Measurements from ENCODE around the gene IL4I1.
A peak's percentile ranks its signal among the peaks of the same experiment; 100 is the strongest.

Gene IL4I1

DNA sequence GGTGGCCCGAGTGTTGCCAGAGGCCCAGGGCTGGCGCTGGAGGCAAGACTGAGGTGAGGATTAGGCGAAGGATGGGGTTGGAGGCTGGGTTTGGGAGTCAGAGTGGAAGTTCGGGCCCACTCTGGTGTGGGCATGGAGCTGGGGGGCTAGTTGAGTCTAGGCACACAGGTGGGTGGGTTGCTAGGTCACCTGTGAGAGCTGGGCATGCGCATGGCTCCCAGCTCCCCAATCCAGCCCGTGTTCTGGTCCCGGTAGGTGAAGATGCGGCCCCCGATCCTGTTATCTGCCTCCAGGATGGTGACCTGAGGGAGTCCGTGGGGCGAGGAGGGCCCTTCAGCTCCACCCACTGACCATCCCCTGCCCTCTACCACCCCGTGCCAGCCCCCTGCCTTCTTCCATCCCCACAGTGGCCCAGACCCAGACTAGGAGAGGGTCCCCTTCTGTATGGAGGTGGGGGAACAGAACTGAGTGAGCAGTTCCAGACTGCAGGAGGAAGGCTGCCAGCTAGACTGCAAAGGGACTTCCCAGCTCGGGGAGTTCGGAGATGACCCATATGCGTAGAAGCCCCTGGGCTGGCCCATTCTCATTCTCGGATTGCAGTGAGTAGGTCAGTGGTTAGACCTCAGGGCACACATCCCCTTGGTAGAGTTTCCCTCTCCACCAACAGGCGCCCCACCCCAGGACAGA lies 1.7 kb downstream of the IL4I1 start:
- peak; percentile 30 to 69 (median 54) for DNase-seq

DNA sequence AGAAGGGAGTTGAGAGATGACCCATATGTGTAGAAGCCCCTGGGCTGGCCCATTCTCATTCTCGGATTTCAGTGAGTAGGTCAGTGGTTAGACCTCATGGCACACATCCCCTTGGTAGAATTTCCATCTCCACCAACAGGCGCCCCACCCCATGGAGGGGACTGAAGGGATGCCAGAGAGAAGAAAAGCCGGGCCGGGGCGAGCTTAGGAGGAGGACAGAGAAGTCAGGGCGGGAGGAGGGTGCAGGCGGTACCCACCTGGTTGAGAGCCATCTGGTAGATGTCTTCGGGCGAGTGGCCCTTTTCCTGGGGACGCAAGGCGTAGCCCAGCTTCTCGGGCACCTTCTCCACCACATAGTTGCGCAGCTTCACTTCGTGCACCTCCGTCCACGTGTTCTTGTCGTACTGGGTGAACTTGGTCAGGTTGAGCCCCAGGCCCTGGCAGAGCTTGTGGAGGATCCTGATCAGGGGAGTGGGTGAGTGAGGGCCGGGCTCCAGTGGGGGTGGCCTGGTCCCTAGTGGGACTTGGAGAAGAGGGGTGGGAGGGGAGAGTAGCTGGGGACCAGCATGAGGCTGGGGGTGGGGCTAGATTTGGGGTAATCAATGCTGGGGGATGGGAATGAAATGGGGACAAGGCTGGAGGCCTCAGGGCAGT lies 2.5 kb downstream of the IL4I1 start:
- DNase-seq = no peak

DNA sequence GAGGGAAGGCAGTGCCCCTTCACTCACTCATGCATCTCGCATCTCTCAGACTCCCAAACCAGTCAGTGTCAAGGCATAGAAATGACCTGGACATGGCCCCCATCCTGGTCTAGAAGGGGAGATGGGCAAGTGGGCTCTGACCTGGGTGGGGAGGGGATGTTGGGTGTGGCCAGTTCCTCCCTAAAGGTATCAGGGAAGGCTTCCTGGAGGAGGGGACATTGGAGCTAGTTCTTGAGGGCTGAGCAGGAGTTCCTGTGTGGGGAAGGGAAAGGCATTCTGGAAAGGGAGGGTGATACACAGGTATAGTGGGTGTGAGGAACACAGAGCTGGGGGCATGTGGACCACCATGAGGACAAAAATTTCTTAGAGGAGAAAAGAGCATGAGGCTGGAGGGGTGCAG lies 4.0 kb downstream of the IL4I1 start:
- DNase-seq = no peak

GRCh38 chr19:49891393-49891792 lies 5.3 kb downstream of the IL4I1 start:
- no peak for DNase-seq

- DNase-seq = peak in 1 of 4 experiments; percentile 28
Measured at GRCh38 chr19:49890349-49891311, 6.1 kb downstream of the IL4I1 start.

GRCh38 chr19:49889687-49890348 lies 6.9 kb downstream of the IL4I1 start:
- peak; percentile 79 to 91 (median 84) for DNase-seq

DNA sequence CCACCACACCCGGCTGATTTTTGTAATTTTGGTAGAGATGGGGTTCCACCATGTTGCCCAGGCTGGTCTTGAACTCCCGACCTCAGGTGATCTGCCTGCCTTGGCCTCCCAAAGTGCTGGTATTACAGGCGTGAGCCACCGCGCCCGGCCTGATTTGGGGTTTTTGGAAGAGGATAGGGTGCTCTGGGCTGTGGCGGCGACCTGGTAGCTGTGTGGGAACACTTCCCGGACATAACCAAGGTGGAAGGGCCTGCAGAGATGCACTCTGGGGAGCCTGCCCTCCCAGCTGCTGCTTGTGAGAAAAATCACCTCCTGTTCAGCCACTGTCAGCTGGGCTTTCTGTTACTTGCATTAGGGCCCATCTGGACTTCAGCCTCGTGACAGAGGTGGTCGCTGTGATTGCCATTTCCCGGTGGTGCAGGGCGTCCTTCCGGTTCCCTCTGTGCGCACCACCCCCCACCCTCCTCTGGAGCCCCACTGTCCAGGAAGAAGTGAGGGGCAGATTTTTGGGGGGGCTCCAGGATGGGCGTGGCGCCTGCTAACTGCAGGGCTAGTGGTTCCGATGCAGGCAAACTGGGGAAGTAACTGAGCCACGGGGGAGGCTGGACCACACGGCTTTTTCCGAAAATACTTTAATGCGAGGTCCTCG lies 7.5 kb downstream of the IL4I1 start:
- no peak for DNase-seq

GRCh38 chr19:49888510-49888824 lies 8.2 kb downstream of the IL4I1 start:
- no peak for DNase-seq

DNA sequence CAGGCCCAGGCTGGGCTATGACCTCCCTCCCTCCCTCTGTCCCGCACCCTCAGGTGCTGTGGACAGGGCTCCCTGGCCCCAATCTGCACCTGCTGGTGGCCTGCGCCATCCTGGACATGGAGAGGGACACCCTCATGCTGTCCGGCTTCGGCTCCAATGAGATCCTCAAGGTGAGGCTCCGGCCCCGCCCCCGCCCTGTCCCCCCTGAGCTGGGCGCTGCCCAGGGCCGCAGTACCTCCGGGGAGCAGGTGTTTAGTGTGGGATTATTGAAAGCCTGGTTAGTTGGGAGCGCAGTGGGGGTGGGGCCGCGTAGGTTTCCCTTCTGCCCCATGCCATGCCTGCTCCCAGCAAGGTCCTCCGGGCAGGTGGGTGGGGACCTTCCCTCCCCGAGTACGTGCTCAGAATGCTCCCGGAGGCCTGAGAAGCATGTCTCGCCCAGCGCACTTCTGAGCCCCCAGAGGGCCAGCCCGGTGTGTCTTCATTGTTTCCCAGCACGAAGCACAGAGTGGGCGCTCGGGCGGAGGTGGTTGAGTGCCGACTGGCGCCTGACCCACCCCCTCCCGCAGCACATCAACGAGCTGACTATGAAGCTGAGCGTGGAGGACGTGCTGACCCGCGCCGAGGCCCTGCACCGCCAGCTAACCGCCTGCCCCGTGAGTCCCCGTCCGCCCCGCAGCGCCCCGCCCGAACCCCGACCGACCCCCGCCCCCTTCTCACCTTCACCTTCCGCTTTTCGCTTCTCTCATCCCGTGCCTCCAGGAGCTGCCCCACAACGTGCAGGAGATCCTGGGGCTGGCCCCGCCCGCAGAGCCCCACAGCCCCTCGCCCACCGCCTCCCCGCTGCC lies 8.8 kb downstream of the IL4I1 start:
- DNase-seq = no peak

- DNase-seq = peak in 2 of 4 experiments; percentile 23 to 25
Measured at GRCh38 chr19:49887037-49887664, 9.5 kb downstream of the IL4I1 start.

GRCh38 chr19:49884760-49885159 lies 11.9 kb downstream of the IL4I1 start:
- DNase-seq = no peak

GRCh38 chr19:49884109-49884508 lies 12.6 kb downstream of the IL4I1 start:
- DNase-seq = no peak

- no peak for DNase-seq
Measured at GRCh38 chr19:49883094-49883493, 13.6 kb downstream of the IL4I1 start.

- DNase-seq = no peak
Measured at GRCh38 chr19:49882643-49883042, 14.0 kb downstream of the IL4I1 start.

DNA sequence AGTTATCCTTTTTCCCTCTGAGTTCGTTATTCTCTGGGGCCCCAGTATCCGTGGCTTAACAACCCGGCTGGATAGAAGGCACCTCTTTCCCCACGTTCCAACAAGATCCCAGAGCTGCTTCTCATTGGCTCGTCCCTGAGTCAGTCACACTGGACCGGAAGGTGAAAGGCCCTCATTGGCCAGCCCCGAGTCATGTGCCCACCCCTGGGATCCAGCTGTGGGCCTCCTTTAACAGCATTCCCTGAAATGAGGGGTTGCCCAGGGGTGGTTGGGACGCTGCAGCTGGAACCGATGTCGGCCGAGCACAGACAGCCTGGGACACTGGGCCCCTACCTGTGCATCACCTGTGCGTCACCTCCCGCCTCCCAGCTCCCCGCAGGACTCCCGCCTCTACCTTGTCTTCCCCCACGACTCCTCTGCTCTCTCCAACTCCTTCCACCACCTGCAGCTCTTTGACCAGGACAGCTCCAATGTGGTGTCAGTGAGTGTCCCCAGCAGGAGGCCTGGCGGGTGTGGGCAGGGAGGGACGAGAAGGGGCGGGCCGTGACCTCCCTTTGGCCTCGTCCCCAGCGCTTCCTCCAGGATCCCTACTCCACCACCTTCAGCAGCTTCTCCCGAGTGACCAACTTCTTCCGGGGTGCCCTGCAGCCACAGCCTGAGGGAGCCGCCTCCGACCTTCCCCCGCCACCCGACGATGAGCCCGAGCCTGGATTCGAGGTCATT lies 14.9 kb downstream of the IL4I1 start:
- peak in 1 of 4 experiments; percentile 36 for DNase-seq

- no peak for DNase-seq
Measured at GRCh38 chr19:49881186-49881585, 15.5 kb downstream of the IL4I1 start.

DNA sequence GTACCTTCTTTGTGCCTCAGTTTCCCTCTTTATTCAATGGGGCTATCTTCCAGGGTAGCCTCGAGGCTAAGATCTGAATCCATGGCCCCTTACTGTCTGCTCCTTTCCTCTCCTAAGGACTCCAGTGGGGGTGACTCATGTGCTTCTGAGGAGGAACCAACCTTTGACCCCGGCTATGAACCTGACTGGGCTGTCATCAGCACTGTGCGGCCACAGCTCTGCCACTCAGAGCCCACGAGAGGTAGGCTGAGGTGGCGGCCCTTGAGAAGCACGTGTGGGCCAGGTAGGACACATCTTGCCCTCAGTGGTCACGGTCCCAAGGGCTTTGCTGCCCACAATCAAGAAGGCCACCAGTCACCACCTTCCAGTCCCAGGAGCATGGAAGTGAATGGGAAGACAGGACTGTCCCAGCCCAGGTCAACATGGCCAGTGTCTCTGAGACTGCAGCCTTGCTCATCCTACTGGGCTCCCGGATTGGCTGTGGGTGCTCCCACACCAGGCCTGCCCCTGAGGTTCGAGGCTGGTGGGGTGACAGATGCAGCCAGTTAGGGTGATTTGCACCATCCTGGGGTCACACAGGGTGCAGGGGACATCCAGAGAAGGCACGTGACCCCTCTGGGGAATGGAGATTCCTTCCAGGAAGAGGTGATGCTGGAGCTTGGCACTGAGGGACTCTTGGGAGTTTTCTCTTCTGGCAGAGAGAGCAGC lies 16.4 kb downstream of the IL4I1 start:
- no peak for DNase-seq

DNA sequence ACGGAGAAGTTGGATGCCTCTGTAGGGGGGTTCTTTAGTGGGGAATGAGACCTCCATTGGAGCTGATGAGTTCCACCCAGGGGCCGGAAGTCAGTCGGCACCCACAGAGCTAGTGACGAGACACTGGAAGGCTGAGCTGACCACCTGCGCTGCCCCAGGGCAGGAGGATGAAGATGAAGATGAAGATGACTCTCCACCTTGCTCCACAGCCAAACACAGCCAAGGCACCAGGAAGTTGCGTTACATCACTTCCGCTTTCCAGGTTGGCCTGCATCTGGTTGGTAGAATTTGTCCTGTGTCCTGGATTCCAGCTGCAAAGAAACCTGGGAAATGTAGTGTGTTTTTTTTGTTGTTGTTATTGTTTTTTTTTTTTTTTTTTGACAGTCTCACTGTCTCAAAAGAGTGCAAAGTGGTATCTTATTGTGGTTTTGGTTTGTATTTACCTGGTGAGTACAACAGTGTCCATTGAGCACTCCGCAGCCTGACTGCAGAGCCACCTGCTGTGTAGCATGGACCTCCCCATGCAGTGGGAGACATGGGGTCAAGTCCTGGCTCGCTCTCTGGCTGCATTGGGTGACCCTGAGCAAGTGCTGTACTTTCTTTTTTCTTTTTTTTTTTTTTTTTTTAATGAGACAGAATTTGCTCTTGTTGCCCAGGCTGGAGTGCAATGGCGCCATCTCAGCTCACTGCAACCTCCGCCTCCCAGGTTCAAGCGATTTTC lies 17.3 kb downstream of the IL4I1 start:
- DNase-seq = peak; percentile 32 to 57 (median 50)

GRCh38 chr19:49878744-49879070 lies 18.0 kb downstream of the IL4I1 start:
- no peak for DNase-seq

All from suppressor macrophage (primary cell).